ENCODE results near the gene BNIP3.
"Not testable (repeated sequence)": the region's sequence is repeated elsewhere in the genome, so short reads cannot be mapped to it uniquely, and the experiment has no call there.

The BNIP3 gene

DNA sequence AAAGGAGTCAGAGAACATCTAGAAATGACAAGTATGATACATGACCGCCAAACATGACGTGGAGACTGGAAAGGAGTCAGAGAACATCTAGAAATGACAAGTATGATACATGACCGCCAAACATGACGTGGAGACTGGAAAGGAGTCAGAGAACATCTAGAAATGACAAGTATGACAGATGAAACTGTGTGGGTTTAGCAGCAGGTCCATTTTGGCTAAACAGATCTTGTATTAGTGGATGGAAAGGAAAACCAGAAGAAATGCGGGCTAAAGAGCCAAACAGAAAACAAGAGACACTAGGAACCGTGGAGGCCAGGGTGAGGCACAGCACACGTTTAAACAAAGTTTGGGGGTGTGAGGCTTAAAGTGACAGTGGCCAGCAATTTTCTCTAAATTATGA is 31.8 kb downstream of the BNIP3 start:
- not testable (repeated sequence) for DNase-seq (ENCODE audit: low read depth in 2 of 2)

DNA sequence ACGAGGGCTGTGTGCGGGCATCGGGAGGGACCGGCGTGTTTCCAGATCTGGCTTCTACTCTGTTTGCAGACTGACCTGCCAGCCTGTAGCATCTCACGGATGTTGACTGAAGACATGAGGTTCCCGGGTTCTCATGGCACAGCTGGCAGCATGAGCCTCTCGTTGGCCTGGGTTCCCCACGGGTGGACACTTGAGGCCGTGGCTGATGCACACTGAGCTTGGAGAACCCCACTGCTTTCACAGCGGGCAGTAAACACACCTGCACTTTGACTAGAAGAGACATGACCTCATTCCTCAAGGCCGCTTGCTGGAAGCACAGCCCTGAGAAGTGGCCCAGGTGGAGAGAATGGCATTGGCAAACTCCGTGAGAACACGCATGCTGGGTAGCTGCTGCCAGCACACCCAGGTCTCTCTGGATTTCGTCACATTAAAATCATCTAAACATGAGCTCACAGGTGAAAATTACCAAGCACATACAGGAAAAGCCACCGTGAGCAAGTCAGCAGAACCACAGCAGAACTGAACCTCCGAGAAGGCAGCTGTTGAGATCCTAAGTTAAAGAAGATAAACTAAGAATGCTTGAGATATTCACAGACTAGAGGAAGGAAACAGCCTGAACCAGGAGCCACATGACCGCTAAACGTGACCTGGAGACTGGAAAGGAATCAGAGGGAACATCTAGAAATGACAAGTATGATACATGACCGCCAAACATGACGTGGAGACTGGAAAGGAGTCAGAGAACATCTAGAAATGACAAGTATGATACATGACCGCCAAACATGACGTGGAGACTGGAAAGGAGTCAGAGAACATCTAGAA is 32.5 kb downstream of the BNIP3 start:
- DNase-seq (ENCODE audit: low read depth in 2 of 2), result no peak

DNA sequence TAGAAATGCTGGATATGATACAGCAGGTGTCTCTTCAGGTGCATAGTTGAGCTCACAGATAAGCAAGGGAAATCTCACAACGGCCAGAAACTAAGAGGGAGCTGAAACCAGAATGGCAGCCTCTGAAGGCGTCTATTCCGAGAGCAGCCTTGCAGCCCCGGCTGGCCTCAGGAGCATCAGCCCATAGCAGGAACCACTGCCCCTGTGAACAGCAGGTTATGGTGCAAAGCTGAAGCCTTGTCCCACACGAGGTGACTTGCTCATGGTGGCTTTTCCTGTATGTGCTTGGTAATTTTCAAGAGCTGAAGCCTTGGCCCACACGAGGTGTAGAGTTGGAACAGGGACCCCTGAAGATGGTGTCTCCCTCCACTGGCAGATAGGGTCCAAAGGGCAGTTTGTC is 33.2 kb downstream of the BNIP3 start:
- DNase-seq (ENCODE audit: low read depth in 2 of 2), result no peak

DNA sequence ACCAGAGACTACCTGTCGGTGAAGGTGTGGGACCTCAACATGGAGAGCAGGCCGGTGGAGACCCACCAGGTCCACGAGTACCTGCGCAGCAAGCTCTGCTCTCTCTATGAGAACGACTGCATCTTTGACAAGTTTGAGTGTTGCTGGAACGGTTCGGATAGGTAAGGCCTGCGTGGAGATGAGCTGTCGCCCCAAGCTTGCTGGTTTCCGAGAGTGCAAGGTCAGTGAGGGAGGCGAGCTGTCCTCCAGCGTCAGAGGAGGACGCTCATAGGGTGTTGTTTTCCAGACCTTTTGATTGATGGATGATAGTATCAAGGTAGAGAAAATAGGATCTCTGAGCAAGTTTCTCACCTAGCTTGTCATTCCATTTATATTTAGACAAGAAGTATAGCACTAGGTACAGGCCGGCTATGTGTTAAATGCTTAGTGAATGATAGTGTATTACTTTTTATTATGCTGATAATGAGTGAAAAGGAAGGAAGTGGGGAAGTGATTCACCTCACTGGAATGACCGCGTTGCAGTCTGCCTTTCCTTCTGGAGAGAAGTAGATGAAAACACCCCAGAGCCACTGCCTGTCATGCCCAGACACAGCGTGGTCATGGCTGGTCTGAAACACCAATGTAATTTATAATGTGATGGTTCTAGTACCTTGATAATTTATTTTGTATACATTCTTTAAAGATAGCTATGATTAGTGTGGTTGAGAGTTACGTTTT is 33.9 kb downstream of the BNIP3 start:
- no peak for DNase-seq (ENCODE audit: low read depth in 2 of 2)

DNA sequence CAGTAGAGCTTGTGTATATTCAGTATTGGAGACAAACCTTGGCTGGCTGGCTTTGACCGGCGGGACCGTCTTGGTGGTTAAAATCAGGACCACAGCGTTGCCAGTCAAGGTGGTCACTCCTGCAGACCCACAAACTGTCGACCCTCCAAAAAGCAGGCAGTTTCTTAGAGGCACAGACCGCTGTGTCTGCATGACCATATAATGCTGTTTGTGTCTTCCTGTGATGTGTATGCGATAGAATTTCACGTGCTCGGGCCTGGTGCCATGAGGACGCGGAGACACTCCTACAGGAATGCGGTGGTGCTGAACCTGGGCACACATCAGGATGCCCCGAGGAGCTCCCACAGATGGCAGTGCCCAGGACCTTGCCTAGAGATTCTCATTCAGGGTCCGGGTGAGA is 34.8 kb downstream of the BNIP3 start:
- no peak for DNase-seq (ENCODE audit: low read depth in 2 of 2)

DNA sequence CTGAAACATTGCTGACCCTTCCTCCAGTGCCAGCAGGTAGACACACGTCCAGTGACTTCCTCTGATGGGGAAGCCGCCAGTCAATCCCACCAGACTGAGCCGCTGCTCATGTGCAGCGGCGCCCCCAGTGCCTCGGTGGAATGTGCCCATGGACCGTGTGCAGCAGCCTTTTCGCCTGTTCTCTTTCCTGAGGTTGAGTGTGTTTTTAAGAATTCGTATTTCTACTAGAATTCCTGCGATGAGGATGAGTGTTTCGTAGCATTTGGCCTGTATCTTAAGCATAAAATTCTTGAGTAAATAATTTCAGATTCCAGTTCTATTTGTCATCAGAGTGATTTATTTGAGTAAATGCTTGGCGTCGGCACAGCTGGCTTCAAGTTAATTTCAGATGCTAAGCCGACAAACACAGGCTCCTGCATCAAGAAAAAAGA is 35.4 kb downstream of the BNIP3 start:
- DNase-seq (ENCODE audit: low read depth in 2 of 2), result no peak

DNA sequence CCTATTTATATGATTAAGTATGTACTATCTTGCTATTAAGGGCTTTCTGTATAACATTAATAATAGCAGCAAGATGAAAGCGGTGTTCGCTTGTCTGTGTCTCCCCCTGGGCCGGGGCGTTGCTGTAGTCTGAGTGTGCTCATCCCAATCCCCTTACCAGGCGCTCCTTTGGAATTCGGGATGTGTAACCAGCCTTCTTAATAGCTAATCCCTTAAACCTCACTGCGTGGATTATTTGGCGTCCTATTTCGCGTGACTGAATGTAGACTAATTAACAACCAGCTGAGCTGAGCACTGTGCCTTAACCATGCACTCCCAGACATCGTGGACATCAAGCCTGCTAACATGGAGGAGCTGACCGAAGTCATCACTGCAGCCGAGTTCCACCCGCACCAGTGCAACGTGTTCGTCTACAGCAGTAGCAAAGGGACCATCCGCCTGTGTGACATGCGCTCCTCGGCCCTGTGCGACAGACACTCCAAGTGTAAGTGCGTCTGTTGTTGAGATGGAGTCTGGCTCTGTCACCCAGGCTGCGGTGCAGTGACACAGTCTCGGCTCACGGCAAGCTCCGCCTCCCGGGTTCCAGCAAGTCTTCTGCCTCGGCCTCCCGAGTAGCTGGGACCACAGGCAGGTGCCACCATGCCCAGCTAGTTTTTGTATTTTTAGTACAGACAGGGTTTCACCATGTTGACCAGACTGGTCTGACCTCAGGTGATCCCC is 36.6 kb downstream of the BNIP3 start:
- no peak for DNase-seq (ENCODE audit: low read depth in 2 of 2)

DNA sequence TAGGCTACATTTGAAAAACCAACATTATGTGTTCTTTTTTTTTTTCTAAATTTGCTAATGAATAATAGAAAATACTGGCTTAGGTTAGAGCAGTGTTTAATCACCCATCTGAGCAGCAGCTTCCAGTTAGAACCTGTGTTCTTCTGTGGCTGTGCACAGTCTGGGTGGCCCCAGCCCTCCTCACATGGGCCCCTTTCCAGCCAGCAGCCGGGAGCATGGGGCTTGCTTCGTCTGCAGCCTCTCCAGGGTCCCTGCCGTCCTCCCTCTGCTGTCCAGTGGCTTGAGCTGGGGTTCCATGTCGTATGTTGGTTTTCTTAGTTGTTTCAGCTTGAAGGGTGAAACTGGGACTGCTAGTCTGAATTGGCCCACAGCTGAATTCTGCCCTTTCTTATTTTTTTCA is 37.3 kb downstream of the BNIP3 start:
- no peak for DNase-seq (ENCODE audit: low read depth in 2 of 2)

DNA sequence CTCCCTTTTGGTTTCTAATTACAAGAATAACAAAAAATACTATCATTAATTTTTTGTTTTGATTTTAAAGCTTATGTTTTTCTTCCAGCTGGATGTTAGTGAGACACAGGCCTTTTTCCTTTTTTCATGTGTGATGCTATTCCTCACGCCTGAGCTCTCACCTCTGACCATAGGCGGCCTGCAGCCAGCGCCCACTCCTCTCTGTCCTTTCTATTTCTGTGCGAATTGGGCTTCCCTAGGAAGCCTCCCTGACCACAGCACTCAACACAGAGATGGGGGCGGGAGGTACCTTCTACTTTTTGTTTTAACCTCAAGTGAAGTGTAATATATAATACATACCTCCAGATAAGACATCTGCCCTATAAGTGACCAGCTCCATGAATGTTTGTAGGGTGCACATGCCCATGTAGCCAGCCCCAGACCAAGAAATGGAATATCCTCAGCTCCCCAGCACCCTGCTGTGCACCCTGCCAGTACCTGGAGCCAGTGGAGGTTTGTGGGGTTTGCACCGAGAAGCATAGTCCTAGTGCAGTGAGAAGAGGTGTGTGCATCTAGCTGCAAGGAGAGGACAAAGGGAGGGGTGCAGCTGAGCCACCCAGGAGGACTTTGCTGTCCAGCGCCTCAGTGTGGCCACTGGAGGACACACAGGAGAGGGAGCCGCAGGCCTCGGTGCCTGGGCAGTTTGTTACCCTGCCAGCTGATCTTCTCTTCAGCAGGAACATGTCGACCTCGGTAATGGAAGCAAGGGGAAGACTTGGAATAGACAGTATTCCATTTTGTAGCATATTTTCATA is 38.5 kb downstream of the BNIP3 start:
- DNase-seq (ENCODE audit: low read depth in 2 of 2), result no peak

DNA sequence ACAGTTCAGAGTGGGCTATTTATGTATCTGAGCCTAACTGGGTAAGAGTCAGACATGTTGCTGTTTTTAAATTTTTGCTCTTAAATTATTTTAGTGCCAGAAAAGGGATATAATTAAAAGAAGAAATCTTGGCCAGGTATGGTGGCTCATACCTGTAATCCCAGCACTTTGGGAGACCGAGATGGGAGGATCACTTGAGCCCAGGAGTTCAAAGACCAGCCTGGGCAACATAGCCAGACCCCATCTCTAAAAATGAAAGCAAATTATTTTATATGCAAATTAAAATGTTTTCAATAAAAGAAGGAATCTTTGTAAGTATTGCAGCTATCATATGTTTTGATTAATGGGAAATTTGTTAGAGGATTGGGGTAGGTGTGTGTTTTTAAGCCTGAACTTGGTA is 39.3 kb downstream of the BNIP3 start:
- no peak for DNase-seq (ENCODE audit: low read depth in 2 of 2)

DNA sequence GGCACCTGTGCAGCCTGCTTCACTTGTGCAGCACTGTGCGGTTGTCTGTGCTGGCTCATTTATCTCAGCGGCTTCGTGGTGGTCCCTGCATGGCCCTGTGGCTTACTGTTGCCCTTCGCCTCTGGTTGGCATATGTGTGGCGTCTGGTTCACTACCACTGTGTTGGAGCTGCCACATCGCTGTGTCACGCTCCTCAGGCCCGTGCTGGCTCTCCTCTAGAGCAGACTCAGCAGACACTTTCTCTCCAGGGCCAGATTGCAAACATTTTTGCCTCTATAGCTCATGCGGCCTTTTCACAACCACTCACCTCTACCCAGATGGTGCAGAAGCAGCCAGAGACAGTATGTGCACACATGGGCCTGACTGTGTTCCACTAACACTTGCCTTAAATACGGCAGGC is 43.0 kb downstream of the BNIP3 start:
- DNase-seq (ENCODE audit: low read depth in 2 of 2), result no peak

DNA sequence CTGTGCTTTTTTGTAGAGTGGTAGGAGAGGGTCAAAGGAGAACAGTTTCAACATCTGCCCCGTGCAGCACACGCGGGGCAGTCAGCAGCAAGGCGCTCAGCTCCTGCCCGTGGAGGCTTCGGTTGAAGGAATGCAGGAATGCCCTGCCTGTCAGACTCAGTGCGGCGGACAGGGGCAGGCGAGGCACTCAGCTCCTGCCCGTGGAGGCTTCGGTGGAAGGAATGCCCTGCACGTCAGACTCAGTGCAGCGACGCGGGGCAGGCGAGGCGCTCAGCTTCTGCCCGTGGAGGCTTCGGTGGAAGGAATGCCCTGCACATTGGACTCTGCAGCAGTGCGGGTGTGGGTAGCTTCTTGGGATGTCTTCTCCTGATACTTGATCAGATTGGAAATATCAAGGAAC is 43.9 kb downstream of the BNIP3 start:
- no peak for DNase-seq (ENCODE audit: low read depth in 2 of 2)

DNA sequence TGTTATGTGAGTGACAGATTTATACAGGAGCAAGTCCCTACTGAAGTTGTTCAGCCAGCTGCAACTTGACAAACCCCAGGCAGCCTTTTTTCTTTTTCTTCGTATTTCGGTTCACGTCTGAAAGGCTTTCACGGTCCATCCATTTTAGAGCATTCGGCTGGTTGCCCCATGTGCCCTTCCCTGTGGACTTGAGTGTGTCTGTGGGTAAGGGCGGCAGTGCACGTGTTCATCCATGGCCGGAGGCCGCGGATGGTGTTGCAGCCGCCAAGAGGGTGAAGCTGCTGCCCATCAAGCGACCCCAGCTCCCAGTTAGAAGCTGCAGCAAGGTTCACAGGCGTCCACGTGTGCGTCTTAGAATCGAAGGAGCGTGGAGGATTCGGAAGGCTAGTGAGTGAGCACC is 45.0 kb downstream of the BNIP3 start:
- no peak for DNase-seq (ENCODE audit: low read depth in 2 of 2)

DNA sequence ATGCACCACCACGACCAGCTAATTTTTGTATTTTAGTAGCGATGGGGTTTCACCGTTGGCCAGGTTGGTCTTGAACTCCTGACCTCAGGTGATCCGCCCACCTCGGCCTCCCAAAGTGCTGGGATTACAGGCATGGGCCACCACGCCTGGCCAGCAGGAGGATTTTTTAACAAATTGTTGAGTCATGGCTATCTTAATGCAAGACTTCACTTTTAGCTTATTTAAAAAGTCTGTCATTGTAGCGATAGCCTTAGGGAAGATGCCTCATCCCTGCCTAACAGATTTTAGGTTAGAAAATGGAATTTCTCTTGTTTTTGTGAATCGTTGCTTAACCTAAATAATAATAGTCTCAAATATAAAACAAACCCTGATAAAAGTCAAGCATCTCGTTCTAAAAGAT is 45.4 kb downstream of the BNIP3 start:
- no peak for DNase-seq (ENCODE audit: low read depth in 2 of 2)

DNA sequence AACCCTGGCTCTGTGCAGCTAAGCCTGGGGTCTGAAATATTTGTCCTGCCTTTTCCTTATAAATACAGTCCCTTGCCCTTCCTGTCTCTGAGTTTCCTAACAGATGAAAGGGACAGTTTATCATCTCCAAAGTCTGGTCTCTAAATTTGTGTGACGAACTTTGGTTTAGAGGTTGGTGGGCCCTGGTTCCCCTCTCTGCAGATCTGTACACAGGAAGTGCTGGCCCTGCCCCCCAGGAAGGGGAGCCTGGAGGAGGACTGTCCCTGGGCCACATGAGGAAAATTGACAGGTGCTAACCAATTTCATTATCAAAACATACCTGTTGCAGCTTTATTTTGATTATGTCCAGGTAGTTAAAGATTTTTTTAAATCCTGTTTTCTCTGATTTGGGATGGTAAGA is 46.5 kb downstream of the BNIP3 start:
- DNase-seq (ENCODE audit: low read depth in 2 of 2), result no peak

DNA sequence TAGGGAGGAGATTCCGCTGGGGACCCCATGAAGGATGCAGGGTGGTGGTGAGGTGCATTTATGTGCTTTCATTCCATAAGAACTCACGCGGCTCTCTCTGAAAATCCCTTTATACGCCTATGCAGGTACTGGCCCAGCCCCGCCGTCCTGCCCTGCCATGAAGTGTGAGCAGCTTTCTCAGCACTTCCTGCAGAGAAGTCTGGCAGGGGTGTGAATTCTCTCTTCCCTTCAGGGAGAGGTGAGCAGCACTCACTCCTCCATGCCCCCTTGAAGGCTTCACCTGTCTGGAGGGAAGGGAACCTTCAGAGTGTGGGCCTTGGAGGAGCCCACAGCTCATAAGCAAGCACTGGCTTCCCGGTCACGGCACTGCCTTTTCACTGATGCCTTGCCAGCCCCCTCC is 47.0 kb downstream of the BNIP3 start:
- DNase-seq (ENCODE audit: low read depth in 2 of 2), result no peak

DNA sequence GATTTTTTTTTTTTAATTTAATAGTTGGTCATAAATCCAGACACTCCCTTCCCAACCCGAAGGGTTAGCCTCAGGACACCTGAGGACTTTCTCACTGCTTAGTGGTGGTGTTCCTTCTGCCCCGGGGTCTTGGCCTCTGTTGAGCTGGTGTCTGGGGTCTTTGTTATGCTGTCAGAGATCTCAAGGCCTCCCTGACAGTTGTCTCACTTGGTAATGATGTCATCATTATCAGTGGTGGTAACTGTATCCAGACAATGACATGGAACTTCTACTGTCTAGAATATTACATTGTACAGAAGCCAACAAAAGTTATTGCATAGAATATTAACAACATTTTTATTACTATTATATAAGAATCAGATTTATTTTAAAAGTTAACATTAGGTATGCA is 48.0 kb downstream of the BNIP3 start:
- no peak for DNase-seq (ENCODE audit: low read depth in 2 of 2)

DNA sequence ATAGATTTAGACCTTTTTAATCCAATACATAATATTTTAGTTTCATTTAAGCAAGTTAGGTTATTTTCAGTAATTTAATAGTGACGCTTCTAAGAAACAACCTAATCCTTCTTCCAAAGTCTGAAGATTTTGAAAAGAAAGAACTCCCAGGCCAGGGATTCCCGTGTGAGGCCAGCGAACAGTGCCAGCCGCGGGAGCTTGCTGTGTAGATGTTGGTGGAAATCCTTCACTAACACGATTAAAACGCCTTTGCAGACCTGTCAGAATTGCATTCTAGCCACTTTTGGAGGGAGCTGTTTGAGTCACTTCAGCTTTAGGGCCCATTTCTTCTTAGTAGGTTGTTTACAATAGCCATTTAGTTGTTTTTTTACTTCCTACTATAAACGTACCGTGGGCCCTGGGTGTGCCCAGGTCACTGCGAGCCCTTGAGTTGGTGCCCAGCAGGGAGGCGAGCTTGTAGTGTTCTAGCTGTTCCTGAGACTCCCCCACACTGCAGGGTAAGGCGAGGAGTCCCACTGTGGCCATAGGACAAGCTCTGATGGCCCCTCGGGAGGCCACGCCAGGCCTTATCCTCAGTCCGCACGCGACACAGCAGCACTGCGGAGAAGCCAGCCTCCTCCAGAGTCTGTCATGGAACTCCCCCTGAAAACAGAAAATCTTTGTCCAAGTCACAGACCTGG is 48.6 kb downstream of the BNIP3 start:
- DNase-seq (ENCODE audit: low read depth in 2 of 2), result no peak

DNA sequence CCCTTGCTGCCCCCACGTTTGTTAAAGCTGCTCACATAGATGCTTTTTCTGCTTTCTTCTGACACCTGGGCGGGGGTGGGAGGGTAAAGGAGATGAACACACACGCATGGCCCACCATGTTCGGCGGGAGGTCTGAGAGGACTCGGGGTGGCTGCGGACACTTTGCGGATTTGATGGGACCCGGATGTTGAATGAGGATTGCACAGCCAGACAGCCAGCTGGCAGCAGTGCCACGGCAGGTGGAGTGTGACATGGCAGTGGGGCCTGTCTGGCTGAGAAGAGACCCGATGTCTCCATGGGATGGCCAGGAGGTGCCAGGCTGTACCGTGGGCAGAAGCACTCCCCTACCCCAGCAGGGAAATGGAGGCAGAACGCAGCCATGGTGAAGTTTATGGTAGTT is 49.7 kb downstream of the BNIP3 start:
- DNase-seq (ENCODE audit: low read depth in 2 of 2), result no peak

DNA sequence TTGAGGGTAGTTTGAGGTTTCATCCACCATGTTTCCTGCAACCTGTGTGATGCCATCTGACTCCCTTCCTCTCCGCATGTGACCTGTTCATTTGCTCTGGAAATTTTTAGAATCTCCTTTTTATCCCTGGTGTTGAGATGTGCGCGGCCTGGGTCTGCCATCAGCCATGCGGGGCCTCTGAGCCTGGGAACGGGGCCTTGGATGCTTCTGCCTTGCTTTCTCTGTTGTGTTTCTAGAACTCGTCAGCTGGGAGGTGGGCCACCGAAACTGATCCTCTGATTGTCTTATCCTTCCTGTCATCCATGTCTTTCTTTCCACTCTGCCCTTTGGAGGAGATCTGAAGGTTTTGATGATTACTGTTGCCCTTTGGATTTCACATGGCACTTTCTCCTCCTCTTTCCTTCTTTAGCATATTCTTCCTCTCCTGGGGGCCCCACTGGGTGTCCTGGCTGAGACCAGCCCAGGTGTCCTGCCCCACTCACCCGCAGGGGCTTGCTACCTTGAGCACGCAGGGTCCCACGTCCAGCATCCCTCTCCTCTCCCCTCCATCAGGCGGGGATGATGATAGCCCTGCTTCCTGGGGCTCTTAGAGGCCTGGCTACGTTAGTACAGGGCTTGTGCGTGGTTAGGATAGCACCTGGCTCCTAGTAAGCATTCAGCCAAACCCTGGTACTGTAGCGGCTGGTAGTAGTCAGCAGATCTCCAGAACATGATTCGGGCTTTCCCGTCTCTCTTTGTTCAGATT is 51.0 kb downstream of the BNIP3 start:
- no peak for DNase-seq (ENCODE audit: low read depth in 2 of 2)

DNA sequence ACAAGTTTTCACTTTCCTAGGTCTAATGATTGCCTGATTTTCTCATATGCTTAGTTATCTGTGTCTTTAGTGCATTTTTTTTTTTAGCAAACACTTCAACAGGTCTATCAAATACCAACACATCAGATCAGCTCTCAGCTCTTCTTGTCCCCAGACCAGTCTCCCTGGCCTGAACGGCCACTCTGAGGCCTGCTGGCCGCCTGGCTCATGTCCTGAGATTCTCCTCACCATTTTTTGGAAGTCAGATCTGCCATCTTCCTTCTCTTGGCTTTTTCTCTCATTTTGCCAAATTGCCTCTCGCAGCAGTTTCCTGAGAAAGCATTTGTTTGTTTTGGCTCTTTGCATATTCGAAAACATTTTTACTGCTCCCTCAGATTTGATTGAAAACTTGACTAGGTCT is 51.6 kb downstream of the BNIP3 start:
- DNase-seq (ENCODE audit: low read depth in 2 of 2), result no peak
